ENCODE measurements around the gene MICAL3.

DNA sequence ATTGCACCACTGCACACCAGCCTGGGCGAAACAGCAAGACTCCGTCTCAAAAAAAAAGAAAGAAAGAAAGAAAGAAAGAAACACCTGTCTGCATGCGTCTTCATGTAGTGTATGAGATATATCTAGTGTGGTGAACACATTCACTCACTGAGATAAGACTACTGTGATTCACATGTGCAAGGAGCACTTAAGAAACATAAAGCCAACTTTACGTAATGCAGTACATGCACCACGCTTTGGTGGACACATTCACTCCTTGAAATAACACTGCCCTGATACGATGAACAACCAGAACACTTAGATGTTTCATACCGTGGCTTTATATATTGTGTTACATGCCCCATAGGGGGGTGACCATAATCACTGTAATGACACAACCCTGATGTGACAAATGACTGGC lies 96.0 kb downstream of the MICAL3 start:
- TF ChIP-seq, protein P1, sequence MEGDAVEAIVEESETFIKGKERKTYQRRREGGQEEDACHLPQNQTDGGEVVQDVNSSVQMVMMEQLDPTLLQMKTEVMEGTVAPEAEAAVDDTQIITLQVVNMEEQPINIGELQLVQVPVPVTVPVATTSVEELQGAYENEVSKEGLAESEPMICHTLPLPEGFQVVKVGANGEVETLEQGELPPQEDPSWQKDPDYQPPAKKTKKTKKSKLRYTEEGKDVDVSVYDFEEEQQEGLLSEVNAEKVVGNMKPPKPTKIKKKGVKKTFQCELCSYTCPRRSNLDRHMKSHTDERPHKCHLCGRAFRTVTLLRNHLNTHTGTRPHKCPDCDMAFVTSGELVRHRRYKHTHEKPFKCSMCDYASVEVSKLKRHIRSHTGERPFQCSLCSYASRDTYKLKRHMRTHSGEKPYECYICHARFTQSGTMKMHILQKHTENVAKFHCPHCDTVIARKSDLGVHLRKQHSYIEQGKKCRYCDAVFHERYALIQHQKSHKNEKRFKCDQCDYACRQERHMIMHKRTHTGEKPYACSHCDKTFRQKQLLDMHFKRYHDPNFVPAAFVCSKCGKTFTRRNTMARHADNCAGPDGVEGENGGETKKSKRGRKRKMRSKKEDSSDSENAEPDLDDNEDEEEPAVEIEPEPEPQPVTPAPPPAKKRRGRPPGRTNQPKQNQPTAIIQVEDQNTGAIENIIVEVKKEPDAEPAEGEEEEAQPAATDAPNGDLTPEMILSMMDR (IDR thresholded peaks at IDR 0.05): no peak
- TF ChIP-seq, protein P2, sequence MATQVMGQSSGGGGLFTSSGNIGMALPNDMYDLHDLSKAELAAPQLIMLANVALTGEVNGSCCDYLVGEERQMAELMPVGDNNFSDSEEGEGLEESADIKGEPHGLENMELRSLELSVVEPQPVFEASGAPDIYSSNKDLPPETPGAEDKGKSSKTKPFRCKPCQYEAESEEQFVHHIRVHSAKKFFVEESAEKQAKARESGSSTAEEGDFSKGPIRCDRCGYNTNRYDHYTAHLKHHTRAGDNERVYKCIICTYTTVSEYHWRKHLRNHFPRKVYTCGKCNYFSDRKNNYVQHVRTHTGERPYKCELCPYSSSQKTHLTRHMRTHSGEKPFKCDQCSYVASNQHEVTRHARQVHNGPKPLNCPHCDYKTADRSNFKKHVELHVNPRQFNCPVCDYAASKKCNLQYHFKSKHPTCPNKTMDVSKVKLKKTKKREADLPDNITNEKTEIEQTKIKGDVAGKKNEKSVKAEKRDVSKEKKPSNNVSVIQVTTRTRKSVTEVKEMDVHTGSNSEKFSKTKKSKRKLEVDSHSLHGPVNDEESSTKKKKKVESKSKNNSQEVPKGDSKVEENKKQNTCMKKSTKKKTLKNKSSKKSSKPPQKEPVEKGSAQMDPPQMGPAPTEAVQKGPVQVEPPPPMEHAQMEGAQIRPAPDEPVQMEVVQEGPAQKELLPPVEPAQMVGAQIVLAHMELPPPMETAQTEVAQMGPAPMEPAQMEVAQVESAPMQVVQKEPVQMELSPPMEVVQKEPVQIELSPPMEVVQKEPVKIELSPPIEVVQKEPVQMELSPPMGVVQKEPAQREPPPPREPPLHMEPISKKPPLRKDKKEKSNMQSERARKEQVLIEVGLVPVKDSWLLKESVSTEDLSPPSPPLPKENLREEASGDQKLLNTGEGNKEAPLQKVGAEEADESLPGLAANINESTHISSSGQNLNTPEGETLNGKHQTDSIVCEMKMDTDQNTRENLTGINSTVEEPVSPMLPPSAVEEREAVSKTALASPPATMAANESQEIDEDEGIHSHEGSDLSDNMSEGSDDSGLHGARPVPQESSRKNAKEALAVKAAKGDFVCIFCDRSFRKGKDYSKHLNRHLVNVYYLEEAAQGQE (IDR thresholded peaks at IDR 0.05; ENCODE audit: insufficient read depth in 1 of 2, low read depth in 2 of 2, low read length in 1 of 2): no peak

Measured in Panc1 (cell line).